Neural cell (in vitro differentiated cells): ENCODE results near the gene CDKAL1.

Source experiments
- EP300 ChIP-seq: fragments of 450-650 bp; conservative IDR thresholded peaks from 2 replicates; pipeline ENCODE4 v1.6.1; 2014; ENCODE audit warnings: antibody characterized with exemption, mild to moderate bottlenecking, moderate library complexity; ENCODE audit not compliant: poor library complexity, severe bottlenecking
- EZH2 ChIP-seq: fragments of 200-600, 300-800 bp; shearing (Covaris generic), sonication (generic); IDR thresholded peaks from 2 replicates; pipeline ENCODE4 v1.6.1; 2014; ENCODE audit warnings: antibody characterized with exemption, low read length, borderline replicate concordance, mild to moderate bottlenecking; ENCODE audit not compliant: insufficient read depth, poor library complexity, severe bottlenecking
- POLR2AphosphoS5 ChIP-seq: IDR thresholded peaks from 2 replicates; pipeline ENCODE4 v1.6.1; 2012
- RAD21 ChIP-seq: fragments of 450-650 bp; conservative IDR thresholded peaks from 2 replicates; pipeline ENCODE4 v1.6.1; 2014; ENCODE audit warnings: antibody characterized with exemption, mild to moderate bottlenecking, moderate library complexity
- SMC3 ChIP-seq: fragments of 450-650 bp; conservative IDR thresholded peaks from 2 replicates; pipeline ENCODE4 v1.6.1; 2014; ENCODE audit warnings: antibody characterized with exemption, mild to moderate bottlenecking, moderate library complexity; ENCODE audit not compliant: poor library complexity
- TF ChIP-seq, protein P1 (sequence below): fragments of 450-650 bp; IDR thresholded peaks from 2 replicates; pipeline ENCODE4 v1.5.1; 2014; ENCODE audit warnings: antibody characterized with exemption, mild to moderate bottlenecking, moderate library complexity; ENCODE audit not compliant: poor library complexity, severe bottlenecking
- TF ChIP-seq, protein P2 (sequence below): IDR thresholded peaks from 2 replicates; pipeline ENCODE4 v1.6.1; 2012; ENCODE audit warnings: borderline replicate concordance

DNA sequence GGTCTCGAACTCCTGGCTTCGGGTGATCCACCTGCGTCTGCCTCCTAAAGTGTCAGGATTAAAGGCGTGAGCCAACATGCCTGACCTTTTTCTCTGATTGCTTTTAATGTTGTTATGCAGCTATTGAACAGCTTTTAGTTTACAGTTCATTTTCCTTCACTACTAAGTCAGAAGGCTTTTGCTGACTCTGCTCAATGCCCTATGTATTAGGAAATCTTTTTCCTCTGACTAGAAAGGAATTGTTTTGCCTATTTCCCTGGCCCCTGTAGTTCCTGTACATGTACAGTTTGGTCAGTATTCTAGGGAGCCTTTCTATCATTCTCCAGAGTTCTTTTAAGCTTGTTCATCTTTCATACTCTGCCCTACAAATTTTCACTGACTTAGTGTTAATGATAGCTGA lies 280.2 kb downstream of the CDKAL1 start:
- TF ChIP-seq, protein P1, sequence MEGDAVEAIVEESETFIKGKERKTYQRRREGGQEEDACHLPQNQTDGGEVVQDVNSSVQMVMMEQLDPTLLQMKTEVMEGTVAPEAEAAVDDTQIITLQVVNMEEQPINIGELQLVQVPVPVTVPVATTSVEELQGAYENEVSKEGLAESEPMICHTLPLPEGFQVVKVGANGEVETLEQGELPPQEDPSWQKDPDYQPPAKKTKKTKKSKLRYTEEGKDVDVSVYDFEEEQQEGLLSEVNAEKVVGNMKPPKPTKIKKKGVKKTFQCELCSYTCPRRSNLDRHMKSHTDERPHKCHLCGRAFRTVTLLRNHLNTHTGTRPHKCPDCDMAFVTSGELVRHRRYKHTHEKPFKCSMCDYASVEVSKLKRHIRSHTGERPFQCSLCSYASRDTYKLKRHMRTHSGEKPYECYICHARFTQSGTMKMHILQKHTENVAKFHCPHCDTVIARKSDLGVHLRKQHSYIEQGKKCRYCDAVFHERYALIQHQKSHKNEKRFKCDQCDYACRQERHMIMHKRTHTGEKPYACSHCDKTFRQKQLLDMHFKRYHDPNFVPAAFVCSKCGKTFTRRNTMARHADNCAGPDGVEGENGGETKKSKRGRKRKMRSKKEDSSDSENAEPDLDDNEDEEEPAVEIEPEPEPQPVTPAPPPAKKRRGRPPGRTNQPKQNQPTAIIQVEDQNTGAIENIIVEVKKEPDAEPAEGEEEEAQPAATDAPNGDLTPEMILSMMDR: no peak
- TF ChIP-seq POLR2AphosphoS5: no peak
- no peak for TF ChIP-seq EZH2
- TF ChIP-seq RAD21: no peak
- TF ChIP-seq, protein P2, sequence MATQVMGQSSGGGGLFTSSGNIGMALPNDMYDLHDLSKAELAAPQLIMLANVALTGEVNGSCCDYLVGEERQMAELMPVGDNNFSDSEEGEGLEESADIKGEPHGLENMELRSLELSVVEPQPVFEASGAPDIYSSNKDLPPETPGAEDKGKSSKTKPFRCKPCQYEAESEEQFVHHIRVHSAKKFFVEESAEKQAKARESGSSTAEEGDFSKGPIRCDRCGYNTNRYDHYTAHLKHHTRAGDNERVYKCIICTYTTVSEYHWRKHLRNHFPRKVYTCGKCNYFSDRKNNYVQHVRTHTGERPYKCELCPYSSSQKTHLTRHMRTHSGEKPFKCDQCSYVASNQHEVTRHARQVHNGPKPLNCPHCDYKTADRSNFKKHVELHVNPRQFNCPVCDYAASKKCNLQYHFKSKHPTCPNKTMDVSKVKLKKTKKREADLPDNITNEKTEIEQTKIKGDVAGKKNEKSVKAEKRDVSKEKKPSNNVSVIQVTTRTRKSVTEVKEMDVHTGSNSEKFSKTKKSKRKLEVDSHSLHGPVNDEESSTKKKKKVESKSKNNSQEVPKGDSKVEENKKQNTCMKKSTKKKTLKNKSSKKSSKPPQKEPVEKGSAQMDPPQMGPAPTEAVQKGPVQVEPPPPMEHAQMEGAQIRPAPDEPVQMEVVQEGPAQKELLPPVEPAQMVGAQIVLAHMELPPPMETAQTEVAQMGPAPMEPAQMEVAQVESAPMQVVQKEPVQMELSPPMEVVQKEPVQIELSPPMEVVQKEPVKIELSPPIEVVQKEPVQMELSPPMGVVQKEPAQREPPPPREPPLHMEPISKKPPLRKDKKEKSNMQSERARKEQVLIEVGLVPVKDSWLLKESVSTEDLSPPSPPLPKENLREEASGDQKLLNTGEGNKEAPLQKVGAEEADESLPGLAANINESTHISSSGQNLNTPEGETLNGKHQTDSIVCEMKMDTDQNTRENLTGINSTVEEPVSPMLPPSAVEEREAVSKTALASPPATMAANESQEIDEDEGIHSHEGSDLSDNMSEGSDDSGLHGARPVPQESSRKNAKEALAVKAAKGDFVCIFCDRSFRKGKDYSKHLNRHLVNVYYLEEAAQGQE: no peak
- TF ChIP-seq SMC3: no peak
- TF ChIP-seq EP300: no peak
